Uterus (tissue), 2 donors: ENCODE measurements around the gene VEZT.

Source experiments
- POLR2A ChIP-seq, 2 donors: fragments of 450-650 bp; IDR thresholded peaks; one replicate each; pipeline ENCODE4 v1.6.1; 2016; ENCODE audit warnings: antibody characterized with exemption in 2 of 2, mild to moderate bottlenecking in 1 of 2, moderate library complexity in 1 of 2
- TF ChIP-seq, protein P1 (sequence below), 4 experiments: fragments of 200-600 bp in 2 of 4; fragments of 450-650 bp in 2 of 4; sonication (generic) in 2 of 4; IDR thresholded peaks; one replicate each; pipeline ENCODE4 v1.5.1; 2016 to 2019; ENCODE audit warnings: antibody characterized with exemption in 4 of 4, mild to moderate bottlenecking in 2 of 4, moderate library complexity in 1 of 4

DNA sequence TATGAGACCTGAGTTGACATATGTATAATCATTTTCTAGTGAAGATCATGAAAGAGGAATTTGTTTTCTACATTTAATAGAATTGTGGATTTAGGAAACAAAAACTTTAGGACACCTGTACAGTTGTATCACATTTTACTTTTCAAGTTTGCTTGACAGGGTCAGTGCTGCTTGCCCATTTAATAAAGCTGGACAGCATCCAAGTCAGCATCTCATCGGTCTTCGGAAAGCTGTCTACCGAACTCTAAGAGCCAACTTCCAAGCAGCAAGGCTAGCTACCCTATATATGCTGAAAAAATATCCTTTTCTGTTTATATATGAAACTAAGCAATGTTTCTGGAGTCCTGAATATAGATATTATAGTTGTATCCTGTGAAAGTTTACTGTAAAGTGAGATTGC, 52.3 kb downstream of the VEZT start:
- TF ChIP-seq, protein P1, sequence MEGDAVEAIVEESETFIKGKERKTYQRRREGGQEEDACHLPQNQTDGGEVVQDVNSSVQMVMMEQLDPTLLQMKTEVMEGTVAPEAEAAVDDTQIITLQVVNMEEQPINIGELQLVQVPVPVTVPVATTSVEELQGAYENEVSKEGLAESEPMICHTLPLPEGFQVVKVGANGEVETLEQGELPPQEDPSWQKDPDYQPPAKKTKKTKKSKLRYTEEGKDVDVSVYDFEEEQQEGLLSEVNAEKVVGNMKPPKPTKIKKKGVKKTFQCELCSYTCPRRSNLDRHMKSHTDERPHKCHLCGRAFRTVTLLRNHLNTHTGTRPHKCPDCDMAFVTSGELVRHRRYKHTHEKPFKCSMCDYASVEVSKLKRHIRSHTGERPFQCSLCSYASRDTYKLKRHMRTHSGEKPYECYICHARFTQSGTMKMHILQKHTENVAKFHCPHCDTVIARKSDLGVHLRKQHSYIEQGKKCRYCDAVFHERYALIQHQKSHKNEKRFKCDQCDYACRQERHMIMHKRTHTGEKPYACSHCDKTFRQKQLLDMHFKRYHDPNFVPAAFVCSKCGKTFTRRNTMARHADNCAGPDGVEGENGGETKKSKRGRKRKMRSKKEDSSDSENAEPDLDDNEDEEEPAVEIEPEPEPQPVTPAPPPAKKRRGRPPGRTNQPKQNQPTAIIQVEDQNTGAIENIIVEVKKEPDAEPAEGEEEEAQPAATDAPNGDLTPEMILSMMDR (IDR thresholded peaks at IDR 0.05), result no peak
- no peak for TF ChIP-seq POLR2A (IDR thresholded peaks at IDR 0.05)
